K562 (cell line): ENCODE data around the gene KCNT1.

Source experiments
- PRMT5 ChIP-seq: sonication (generic); formaldehyde crosslinking; IDR thresholded peaks from 2 replicates; pipeline ENCODE4 v1.5.0; 2020; ENCODE audit warnings: missing genetic modification reagents
- TCF7 ChIP-seq: sonication (generic); IDR thresholded peaks from 2 replicates; pipeline ENCODE4 v1.6.1; 2016; ENCODE audit warnings: antibody characterized with exemption, borderline replicate concordance

- TF ChIP-seq PRMT5 (no peak), TCF7 (no peak)
These were observed 13.1 kb downstream of the KCNT1 start for GRCh38 chr9:135715056-135715595.
